Upper lobe of left lung (tissue), 6 donors: ENCODE results near the gene C2CD2L. TPM values are rescaled to one million over a fixed set of nuclear protein-coding genes. Genes with fewer than 3 reads are reported as not detected.

Source experiments
- ATAC-seq, 2 donors: fragments of 200-7000 bp; cut with Tn5 transposase; one replicate each; pipeline ENCODE4 v1.9.1; 2022; ENCODE audit warnings: mild to moderate bottlenecking in 2 of 2, moderate library complexity in 2 of 2; ENCODE audit not compliant: low FRiP score in 2 of 2
- DNase-seq, 2 donors: peaks; one replicate each; pipeline ENCODE4 v3.0.0-alpha.2; 2019 to 2020
- H3K27ac ChIP-seq, 4 donors: fragments of 200-600 bp; sonication (generic); one replicate each; pipeline ENCODE4 v1.5.1; 2016 to 2019
- H3K27me3 ChIP-seq, 4 donors: fragments of 200-600 bp; sonication (generic); one replicate each; pipeline ENCODE4 v1.5.1; 2017 to 2019
- H3K36me3 ChIP-seq, 4 donors: fragments of 200-600 bp; sonication (generic); one replicate each; pipeline ENCODE4 v1.5.1; 2016 to 2019
- H3K4me1 ChIP-seq, 4 donors: fragments of 200-600 bp; sonication (generic); one replicate each; pipeline ENCODE4 v1.5.1; 2018 to 2019
- H3K4me3 ChIP-seq, 4 donors: fragments of 200-600 bp; sonication (generic); one replicate each; pipeline ENCODE4 v1.5.1; 2017 to 2019; ENCODE audit warnings: mild to moderate bottlenecking in 2 of 4, moderate library complexity in 1 of 4
- H3K9me3 ChIP-seq, 4 donors: fragments of 200-600 bp; sonication (generic); one replicate each; pipeline ENCODE4 v1.5.1; 2018 to 2019
- EP300 ChIP-seq, 4 donors: sonication (generic); formaldehyde crosslinking; IDR thresholded peaks; one replicate each; pipeline ENCODE4 v1.5.1; 2017; ENCODE audit warnings: antibody characterized with exemption in 4 of 4, control low read depth in 2 of 4
- POLR2A ChIP-seq, 4 donors: fragments of 450-650 bp; IDR thresholded peaks; one replicate each; pipeline ENCODE4 v1.5.1; 2016 to 2017; ENCODE audit warnings: antibody characterized with exemption in 4 of 4, mild to moderate bottlenecking in 2 of 4
- POLR2AphosphoS5 ChIP-seq, 2 donors: sonication (generic); formaldehyde crosslinking; IDR thresholded peaks; one replicate each; pipeline ENCODE4 v1.5.1; 2017; ENCODE audit warnings: antibody characterized with exemption in 2 of 2
- WGBS, 2 donors: methylation state at CpG; one replicate each; pipeline ENCODE4 v1.1.5; 2017 to 2018; 5-methylcytosine and 5-hydroxymethylcytosine counted together
- total RNA-seq, 6 donors: library from RNA; depleted of rRNA in 4 of 6; stranded (reverse); fragments of >200 nt in 4 of 6; gene quantifications; one replicate each; pipeline versions ENCODE4 v1.1.0 to v1.2.1, GENCODE V29; 2016 to 2021
- TF ChIP-seq, protein P1 (sequence below), 6 experiments: fragments of 450-650 bp in 4 of 6; fragments of 200-600 bp in 2 of 6; sonication (generic) in 2 of 6; IDR thresholded peaks; one replicate each; pipeline ENCODE4 v1.5.1; 2016 to 2019; ENCODE audit warnings: antibody characterized with exemption in 6 of 6
- donor health status: DM: no; HTN: no; CAD: no; lungs with moderate emphysema.
- donor health status: DM: no; HTN: yes; CAD: no; lungs with severe emphysema.

Gene C2CD2L
- total RNA-seq, 6 donors from 2014 or later = 13.0 to 26.2 (median 19.8) TPM

DNA sequence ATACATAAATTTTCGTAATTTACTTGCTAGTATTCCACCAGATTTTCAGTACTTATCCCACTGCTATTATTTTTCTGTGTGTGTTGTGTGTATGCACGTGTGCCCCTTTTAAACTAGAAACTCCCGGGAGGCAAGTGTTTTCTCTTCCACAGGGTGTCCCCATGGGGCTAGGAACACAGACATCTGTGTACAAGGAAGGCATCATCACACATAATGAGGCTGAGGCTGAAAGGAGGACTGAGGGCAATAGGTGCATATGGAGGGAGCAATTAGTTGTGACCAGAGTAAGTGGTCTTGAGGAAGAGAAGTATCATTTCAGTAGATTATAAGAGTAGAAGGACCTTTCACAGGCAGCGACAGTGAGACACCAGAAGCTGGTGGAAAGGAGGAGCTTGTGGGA lies 3.4 kb upstream of the C2CD2L start:
- Histone ChIP-seq H3K27ac (peak overlapping the region in 2 of 4 donors; percentile 88 to 92), H3K4me1 (peaks cover 36 to 49% (median 37%) of the 10 kb centered on the region in 4 donors), H3K27me3 (no peaks in the 10 kb centered on the region), H3K9me3 (no peaks in the 10 kb centered on the region), H3K4me3 (no peak overlapping the region), H3K36me3 (no peaks in the 10 kb centered on the region)
- 60 to 63% methylated on average over 4 of the region's 4 CpGs for WGBS, 2 donors
- no peak for DNase-seq
- TF ChIP-seq EP300 (IDR thresholded peaks at IDR 0.05) (no peak), POLR2AphosphoS5 (IDR thresholded peaks at IDR 0.05) (no peak), POLR2A (IDR thresholded peaks at IDR 0.05) (no peak)
- TF ChIP-seq, protein P1, sequence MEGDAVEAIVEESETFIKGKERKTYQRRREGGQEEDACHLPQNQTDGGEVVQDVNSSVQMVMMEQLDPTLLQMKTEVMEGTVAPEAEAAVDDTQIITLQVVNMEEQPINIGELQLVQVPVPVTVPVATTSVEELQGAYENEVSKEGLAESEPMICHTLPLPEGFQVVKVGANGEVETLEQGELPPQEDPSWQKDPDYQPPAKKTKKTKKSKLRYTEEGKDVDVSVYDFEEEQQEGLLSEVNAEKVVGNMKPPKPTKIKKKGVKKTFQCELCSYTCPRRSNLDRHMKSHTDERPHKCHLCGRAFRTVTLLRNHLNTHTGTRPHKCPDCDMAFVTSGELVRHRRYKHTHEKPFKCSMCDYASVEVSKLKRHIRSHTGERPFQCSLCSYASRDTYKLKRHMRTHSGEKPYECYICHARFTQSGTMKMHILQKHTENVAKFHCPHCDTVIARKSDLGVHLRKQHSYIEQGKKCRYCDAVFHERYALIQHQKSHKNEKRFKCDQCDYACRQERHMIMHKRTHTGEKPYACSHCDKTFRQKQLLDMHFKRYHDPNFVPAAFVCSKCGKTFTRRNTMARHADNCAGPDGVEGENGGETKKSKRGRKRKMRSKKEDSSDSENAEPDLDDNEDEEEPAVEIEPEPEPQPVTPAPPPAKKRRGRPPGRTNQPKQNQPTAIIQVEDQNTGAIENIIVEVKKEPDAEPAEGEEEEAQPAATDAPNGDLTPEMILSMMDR (IDR thresholded peaks at IDR 0.05) = no peak
- no peak for ATAC-seq

DNA sequence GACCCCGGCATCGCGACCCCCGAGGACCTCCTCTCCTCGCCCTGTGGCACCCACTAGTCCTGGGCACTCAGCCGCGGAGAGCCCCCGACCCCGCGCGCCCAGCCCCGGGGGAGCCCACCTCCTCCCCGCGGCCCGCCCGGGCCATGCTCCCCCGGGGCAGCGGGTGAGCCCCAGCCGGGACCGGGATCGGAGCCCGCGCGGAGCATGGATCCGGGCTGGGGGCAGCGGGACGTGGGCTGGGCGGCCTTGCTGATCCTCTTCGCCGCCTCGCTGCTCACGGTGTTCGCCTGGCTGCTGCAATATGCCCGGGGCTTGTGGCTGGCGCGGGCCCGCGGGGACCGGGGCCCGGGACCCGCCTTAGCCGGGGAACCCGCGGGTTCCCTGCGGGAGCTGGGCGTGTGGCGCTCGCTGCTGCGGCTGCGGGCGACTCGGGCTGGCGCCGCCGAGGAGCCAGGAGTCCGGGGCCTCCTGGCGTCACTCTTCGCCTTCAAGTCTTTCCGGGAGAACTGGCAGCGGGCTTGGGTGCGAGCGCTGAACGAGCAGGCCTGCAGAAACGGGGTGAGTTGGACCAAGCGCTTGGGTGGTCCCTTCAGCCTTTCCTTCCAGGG lies 498 bp downstream of the C2CD2L start:
- no peak for DNase-seq
- ATAC-seq = peak in 1 of 2 donors; percentile 35

DNA sequence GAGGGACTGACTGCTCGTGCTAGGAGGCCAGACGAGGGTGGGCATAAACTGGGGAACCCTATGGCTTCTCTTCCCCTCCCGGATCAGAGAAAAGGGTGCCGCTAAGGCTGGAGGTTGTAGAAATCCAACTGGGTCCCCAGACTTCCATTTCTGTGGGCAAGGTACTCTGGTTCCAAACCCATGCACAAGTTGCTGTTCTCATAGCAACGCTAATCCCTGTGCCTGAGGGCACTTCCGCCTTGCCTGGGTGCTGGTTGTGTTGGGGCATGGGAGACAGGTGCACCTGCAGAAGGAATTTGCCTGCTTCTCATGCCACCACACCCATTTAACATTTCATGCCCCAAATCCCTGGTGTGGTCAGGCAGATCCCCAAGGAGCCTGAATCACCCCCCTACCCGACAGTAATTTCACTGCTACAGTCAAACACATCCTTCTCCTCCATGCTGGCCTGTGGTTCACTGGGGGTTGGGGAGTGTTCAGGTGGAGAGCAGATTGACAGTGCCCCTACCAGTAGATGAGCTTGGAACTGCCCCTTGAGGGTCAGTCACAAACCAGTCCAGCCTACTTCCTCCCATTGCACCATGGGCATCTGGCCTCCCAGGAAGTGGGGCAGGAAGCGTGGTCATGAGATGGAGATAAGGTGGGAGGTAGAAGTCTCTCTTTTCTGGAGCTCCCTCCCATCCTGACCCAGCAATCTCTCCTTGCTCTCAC lies 1.2 kb downstream of the C2CD2L start:
- ATAC-seq (no peak), DNase-seq (peak in 1 of 2 donors; percentile 68)
- H3K36me3 ChIP-seq = peaks cover 20 to 34% (median 26%) of the 10 kb centered on the region in 4 donors
- peaks cover 23 to 44% (median 25%) of the 10 kb centered on the region in 4 donors for H3K4me1 ChIP-seq
- no peaks in the 10 kb centered on the region for H3K27me3 ChIP-seq
- H3K27ac ChIP-seq = peak overlapping the region; percentile 81 to 93 (median 87)
- H3K9me3 ChIP-seq = no peaks in the 10 kb centered on the region
- 10 to 20% methylated on average over 5 to 8 of the region's 8 CpGs for WGBS, 2 donors
- TF ChIP-seq, protein P1 (IDR thresholded peaks at IDR 0.05) = no peak
- no peak for TF ChIP-seq POLR2AphosphoS5 (IDR thresholded peaks at IDR 0.05)
- no peak for TF ChIP-seq EP300 (IDR thresholded peaks at IDR 0.05)
- TF ChIP-seq POLR2A (IDR thresholded peaks at IDR 0.05) = no peak
- peak overlapping the region; percentile 67 to 99 (median 86) for H3K4me3 ChIP-seq

More for the DNA sequence above, 498 bp downstream of the C2CD2L start:
- peak overlapping the region; percentile 67 to 99 (median 86) for H3K4me3 ChIP-seq
- WGBS, 2 donors = 0% methylated on average over 11 to 20 of the region's 65 CpGs
- H3K27me3 ChIP-seq = no peaks in the 10 kb centered on the region
- peak overlapping the region; percentile 81 to 93 (median 87) for H3K27ac ChIP-seq
- no peak for TF ChIP-seq POLR2A (IDR thresholded peaks at IDR 0.05)
- TF ChIP-seq EP300 (IDR thresholded peaks at IDR 0.05) = no peak
- no peak for TF ChIP-seq POLR2AphosphoS5 (IDR thresholded peaks at IDR 0.05)
- H3K4me1 ChIP-seq = peaks cover 29 to 50% (median 31%) of the 10 kb centered on the region in 4 donors
- no peaks in the 10 kb centered on the region for H3K9me3 ChIP-seq
- peaks cover 17 to 27% (median 20%) of the 10 kb centered on the region in 4 donors for H3K36me3 ChIP-seq

DNA sequence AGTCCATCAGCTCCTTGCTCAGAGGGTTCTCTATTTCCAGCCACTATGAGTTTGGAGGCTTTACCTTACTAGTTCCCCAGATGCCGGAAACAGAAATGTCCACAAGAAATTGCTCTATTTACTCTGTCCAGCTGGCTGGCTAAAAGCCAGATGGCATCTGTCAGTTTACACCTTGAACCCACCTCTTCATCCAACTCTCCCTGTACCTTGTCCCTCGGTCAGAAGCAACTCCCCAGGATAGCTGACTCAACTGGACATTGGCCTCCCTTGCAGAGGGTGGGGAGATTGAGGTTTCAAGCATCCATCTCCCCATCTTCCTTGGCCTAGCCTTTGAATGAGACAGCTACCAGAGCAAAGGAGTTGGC lies 1.7 kb downstream of the C2CD2L start:
- H3K9me3 ChIP-seq = no peaks in the 10 kb centered on the region
- H3K36me3 ChIP-seq = peaks cover 20 to 39% (median 32%) of the 10 kb centered on the region in 4 donors
- peak overlapping the region in 3 of 4 donors; percentile 82 to 99 (median 91) for H3K4me3 ChIP-seq
- WGBS, 2 donors = 60 to 88% methylated on average over 2 of the region's 2 CpGs
- DNase-seq = no peak
- peak overlapping the region in 3 of 4 donors; percentile 82 to 93 (median 92) for H3K27ac ChIP-seq
- no peaks in the 10 kb centered on the region for H3K27me3 ChIP-seq
- TF ChIP-seq, protein P1 (IDR thresholded peaks at IDR 0.05) = no peak
- TF ChIP-seq EP300 (IDR thresholded peaks at IDR 0.05) (no peak), POLR2A (IDR thresholded peaks at IDR 0.05) (no peak), POLR2AphosphoS5 (IDR thresholded peaks at IDR 0.05) (no peak)
- H3K4me1 ChIP-seq = peaks cover 22 to 38% (median 23%) of the 10 kb centered on the region in 4 donors
- ATAC-seq = no peak

DNA sequence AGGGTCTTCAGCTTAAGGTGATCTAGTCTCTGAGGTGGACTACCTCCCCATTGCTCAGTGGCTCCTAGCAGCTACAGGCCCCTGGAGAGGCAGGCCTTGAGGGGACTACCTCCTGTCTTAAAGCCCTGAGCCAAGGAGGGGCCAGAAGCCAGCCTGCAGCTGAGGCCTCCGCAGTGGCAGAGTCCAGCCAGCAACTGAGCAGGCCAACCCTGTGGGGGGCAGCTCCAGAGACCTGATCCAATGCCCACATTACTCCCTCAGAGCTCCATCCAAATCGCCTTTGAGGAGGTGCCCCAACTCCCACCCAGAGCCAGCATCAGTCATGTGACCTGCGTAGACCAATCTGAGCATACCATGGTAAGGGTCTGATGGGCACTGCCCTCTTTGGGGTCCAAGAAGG lies 2.7 kb downstream of the C2CD2L start:
- H3K36me3 ChIP-seq = peaks cover 22 to 49% (median 40%) of the 10 kb centered on the region in 4 donors
- 80% methylated on average over 2 of the region's 3 CpGs; no CpG with 5 or more reads in 1 of the 2 donors for WGBS, 2 donors
- TF ChIP-seq EP300 (IDR thresholded peaks at IDR 0.05) (no peak), POLR2AphosphoS5 (IDR thresholded peaks at IDR 0.05) (no peak), POLR2A (IDR thresholded peaks at IDR 0.05) (no peak)
- TF ChIP-seq, protein P1 (IDR thresholded peaks at IDR 0.05) = no peak

More for the DNA sequence above, 2.7 kb downstream of the C2CD2L start:
- H3K4me3 ChIP-seq = no peak overlapping the region
- peak overlapping the region in 1 of 4 donors; percentile 92 for H3K27ac ChIP-seq
- DNase-seq (no peak), ATAC-seq (no peak)
- H3K9me3 ChIP-seq = no peaks in the 10 kb centered on the region
- H3K27me3 ChIP-seq = no peaks in the 10 kb centered on the region
- peaks cover 22 to 38% (median 23%) of the 10 kb centered on the region in 4 donors for H3K4me1 ChIP-seq
